Adrenal gland (tissue), 19 donors: ENCODE results near the gene ZSWIM4. TPM values are rescaled to one million over a fixed set of nuclear protein-coding genes. Genes with fewer than 3 reads are reported as not detected.
A peak's percentile ranks its signal among the peaks of the same experiment; 100 is the strongest.

ENCODE experiments used
- DNase-seq, 7 donors: peaks; one replicate each; pipeline ENCODE4 v3.0.0-alpha.2; 2019 to 2020
- H3K27ac ChIP-seq, 5 donors: fragments of 200-600 bp; sonication (generic) in 4 of 5; 1 replicate in 3 of 5; 2 replicates in 2 of 5; pipeline versions ENCODE4 v1.5.1 to v1.8.0; 2016 to 2020; ENCODE audit warnings: mild to moderate bottlenecking in 1 of 5
- H3K27me3 ChIP-seq: fragments of 200-600 bp; 2 replicates; pipeline ENCODE4 v1.8.0; 2021
- H3K36me3 ChIP-seq, 2 donors: fragments of 200-600 bp; replicated peaks in 1 of 2; 1 replicate in 1 of 2; 2 replicates in 1 of 2; pipeline versions ENCODE4 v1.5.1 to v1.8.0; 2018 to 2022
- H3K4me1 ChIP-seq, 2 donors: fragments of 200-600 bp; replicated peaks in 1 of 2; 1 replicate in 1 of 2; 2 replicates in 1 of 2; pipeline versions ENCODE4 v1.5.1 to v1.8.0; 2018 to 2021
- H3K4me3 ChIP-seq, 4 donors: fragments of 200-600 bp; sonication (generic) in 3 of 4; one replicate each; pipeline ENCODE4 v1.5.1; 2016 to 2018
- H3K9me3 ChIP-seq, 3 donors: fragments of 200-600 bp; sonication (generic) in 1 of 3; replicated peaks in 1 of 3; 1 replicate in 2 of 3; 2 replicates in 1 of 3; pipeline versions ENCODE4 v1.5.1 to v1.8.0; 2016 to 2021
- POLR2A ChIP-seq, 2 donors: fragments of 450-650 bp; IDR thresholded peaks; one replicate each; pipeline ENCODE4 v1.6.1; 2017; ENCODE audit warnings: antibody characterized with exemption in 2 of 2, mild to moderate bottlenecking in 2 of 2, moderate library complexity in 1 of 2
- WGBS, 4 donors: extraction: QIAGEN DNeasy Blood & Tissue Kit in 2 of 4; methylation state at CpG; one replicate each; pipeline versions ENCODE4 v1.1.5 to v1.1.7; 2013 to 2017; 5-methylcytosine and 5-hydroxymethylcytosine counted together
- intact Hi-C, 2 donors: fragments of 100-400 bp; cut with DNase I; formaldehyde crosslinking; loops; one replicate each; pipeline versions ENCODE4 v1.14.1 to v1.15.0; 2022 to 2023
- long read RNA-seq, 10 donors: library from polyadenylated mRNA in 3 of 10; unstranded in 2 of 10; stranded (forward) in 1 of 10; transcript quantifications; one replicate each; pipeline ENCODE4 v2.0.0 and lab custom pipeline, GENCODE V29; 2021 to 2026
- polyA plus RNA-seq, 3 donors: library from polyadenylated mRNA; stranded (reverse); fragments of 200-250 nt in 2 of 3; fragments of 350-450 nt in 1 of 3; fragmentation: Illumina TruSeq in 1 of 3; extraction: RNeasy Lipid Tissue Mini Kit (QIAGEN cat#74804) in 1 of 3; gene quantifications; one replicate each; pipeline ENCODE4 v1.2.3, GENCODE V29; 2013 to 2014
- total RNA-seq, 9 donors: library from RNA; depleted of rRNA in 4 of 9; stranded (reverse); fragments of >200 nt in 4 of 9; fragments of 120-200 nt in 1 of 9; fragmentation: NEBNext Ultra II Directional in 1 of 9; extraction: Animal tissue kit (Norgen Biotek cat#: 25700) in 1 of 9; gene quantifications; one replicate each; pipeline versions ENCODE4 v1.1.0 to v1.2.4, GENCODE V29; 2013 to 2023
- TF ChIP-seq, protein P1 (sequence below), 6 experiments: fragments of 450-650 bp in 4 of 6; fragments of 200-600 bp in 2 of 6; sonication (generic) in 1 of 6; IDR thresholded peaks; 1 replicate in 5 of 6; 2 replicates in 1 of 6; pipeline versions ENCODE4 v1.5.1 to v1.8.0; 2016 to 2021; ENCODE audit warnings: antibody characterized with exemption in 6 of 6, mild to moderate bottlenecking in 2 of 6, moderate library complexity in 1 of 6
- donor health status: healthy with polysubstance abuse.
- donor health status: Bipolar disorder and iron deficiency.
- donor health status: DM: yes; HTN: yes; CAD: no.
- donor health status: DM: no; HTN: no; CAD: no.
- donor health status: DM: no; HTN: no; CAD: no.
- donor health status: DM: yes; HTN: yes; CAD: no.

The ZSWIM4 gene
- total RNA-seq (10 to 100 TPM in 4 of 9 donors, 1 to 10 TPM in 5; 1.3 to 15.4 (median 9.5) TPM), polyA plus RNA-seq (1 to 10 TPM; 1.7 to 6.4 (median 3.2) TPM)
- long read RNA-seq, donor 1: 0 reads
- long read RNA-seq, donor 2: 0 reads
- long read RNA-seq, donor 3: 0 reads
- long read RNA-seq, donor 4: 0 reads
- long read RNA-seq, donor 5, partial matches to known transcripts: 2 of 15 reads
- long read RNA-seq, donor 5, other reads (novel, unspliced or antisense): 12 of 15 reads
- long read RNA-seq, donor 6, partial matches to known transcripts: 1 of 2 reads
- long read RNA-seq, donor 6, other reads (novel, unspliced or antisense): 1 of 2 reads
- long read RNA-seq, donor 7: 0 reads
- long read RNA-seq, donor 8: 0 reads
- long read RNA-seq, donor 9: 0 reads
- long read RNA-seq, donor 10: 0 reads

GRCh38 chr19:13794757-13795589, at the start of gene ZSWIM4:
TSS of gene ZSWIM4 (plus strand) at chr19:13795443. CDS start at chr19:13795649, 206 bp downstream.
- intact Hi-C loops: loop anchor here in 1 of 2 donors (5.0 kb wide), 1 partner anchor 67 kb away; no protein-coding TSS in a partner anchor

DNA sequence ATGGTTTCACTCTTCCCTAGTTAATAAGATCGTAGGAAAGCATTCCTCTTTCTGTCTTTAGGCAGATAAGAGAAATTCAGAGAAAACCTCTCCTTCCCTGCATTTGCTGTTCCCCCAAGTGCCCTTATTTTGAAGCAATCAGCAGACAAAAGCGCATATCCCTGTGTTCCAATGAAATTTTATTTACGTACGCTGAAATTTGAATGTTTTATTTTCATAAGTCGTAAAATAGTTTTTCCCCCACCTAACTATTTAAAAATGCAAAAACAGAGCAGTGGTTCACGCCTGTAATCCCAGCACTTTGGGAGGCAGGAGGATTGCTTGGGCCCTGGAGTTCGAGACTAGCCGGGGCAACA, 48.2 kb upstream of the ZSWIM4 start:
- intact Hi-C loops: no loop called here
- 86 to 91% (median 89%) methylated on average over 8 of the region's 8 CpGs for WGBS, 4 donors
- H3K4me3 ChIP-seq: peak overlapping the region in 1 of 4 donors; percentile 77
- no peak for TF ChIP-seq POLR2A (IDR thresholded peaks at IDR 0.05)
- TF ChIP-seq, protein P1, sequence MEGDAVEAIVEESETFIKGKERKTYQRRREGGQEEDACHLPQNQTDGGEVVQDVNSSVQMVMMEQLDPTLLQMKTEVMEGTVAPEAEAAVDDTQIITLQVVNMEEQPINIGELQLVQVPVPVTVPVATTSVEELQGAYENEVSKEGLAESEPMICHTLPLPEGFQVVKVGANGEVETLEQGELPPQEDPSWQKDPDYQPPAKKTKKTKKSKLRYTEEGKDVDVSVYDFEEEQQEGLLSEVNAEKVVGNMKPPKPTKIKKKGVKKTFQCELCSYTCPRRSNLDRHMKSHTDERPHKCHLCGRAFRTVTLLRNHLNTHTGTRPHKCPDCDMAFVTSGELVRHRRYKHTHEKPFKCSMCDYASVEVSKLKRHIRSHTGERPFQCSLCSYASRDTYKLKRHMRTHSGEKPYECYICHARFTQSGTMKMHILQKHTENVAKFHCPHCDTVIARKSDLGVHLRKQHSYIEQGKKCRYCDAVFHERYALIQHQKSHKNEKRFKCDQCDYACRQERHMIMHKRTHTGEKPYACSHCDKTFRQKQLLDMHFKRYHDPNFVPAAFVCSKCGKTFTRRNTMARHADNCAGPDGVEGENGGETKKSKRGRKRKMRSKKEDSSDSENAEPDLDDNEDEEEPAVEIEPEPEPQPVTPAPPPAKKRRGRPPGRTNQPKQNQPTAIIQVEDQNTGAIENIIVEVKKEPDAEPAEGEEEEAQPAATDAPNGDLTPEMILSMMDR (IDR thresholded peaks at IDR 0.05): no peak
- peaks cover 0 to 7% of the 10 kb centered on the region in 2 donors for H3K36me3 ChIP-seq
- H3K9me3 ChIP-seq: no peaks in the 10 kb centered on the region
- H3K27ac ChIP-seq: peak overlapping the region in 2 of 5 donors; percentile 89 to 92
- H3K4me1 ChIP-seq: peaks cover 8 to 12% of the 10 kb centered on the region in 2 donors
- H3K27me3 ChIP-seq: no peaks in the 10 kb centered on the region
- no peak for DNase-seq

More at GRCh38 chr19:13794757-13795589, at the start of gene ZSWIM4:
- Histone ChIP-seq H3K27me3 (no peaks in the 10 kb centered on the region), H3K4me1 (peaks cover 22 to 33% of the 10 kb centered on the region in 2 donors), H3K4me3 (peak within 1 kb of the TSS; percentile 7 to 92 (median 45)), H3K9me3 (no peaks in the 10 kb centered on the region), H3K27ac (peak within 1 kb of the TSS; percentile 80 to 94 (median 90)), H3K36me3 (peaks cover 0 to 3% of the 10 kb centered on the region in 2 donors)
- peak; percentile 6 to 82 for TF ChIP-seq POLR2A (IDR thresholded peaks at IDR 0.05)
- TF ChIP-seq, protein P1 (IDR thresholded peaks at IDR 0.05): no peak
- DNase-seq: peak; percentile 99 to 100 (median 100)
- 1 to 2% (median 1%) methylated on average over 13 to 70 of the region's 71 CpGs for WGBS, 4 donors

DNA sequence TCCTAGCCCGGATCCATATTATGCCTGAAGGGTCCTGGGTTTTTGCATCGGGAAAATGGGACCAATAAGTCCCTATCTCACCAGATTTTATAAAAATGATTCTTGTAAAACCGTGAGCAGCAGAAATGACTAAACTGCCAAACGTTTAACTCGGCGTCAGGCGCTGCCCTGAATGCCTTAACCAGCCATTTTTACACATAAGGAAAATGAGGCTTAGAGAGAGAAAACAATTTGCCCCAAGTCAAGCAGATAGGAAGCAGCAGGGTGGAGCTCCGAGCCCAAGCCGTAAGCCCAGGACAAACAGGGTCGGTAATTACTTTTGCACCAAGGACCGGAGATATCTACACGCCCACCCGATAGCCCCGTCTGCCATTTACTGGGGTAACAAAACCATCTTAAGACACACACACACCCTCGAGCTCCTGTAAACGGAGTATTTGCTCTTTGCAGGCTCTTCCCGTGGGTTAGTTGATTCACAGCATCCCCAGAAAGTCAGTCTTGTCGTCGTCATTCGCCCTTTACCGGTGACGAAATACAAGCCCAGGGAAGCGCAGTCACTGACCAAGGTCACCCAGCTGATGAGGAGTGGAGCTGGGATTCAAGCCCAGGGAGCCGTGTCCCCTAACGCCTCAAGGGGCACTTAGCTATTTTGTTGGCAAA, 46.9 kb upstream of the ZSWIM4 start:
- intact Hi-C loops: no loop called here
- H3K4me1 ChIP-seq: peaks cover 8 to 12% of the 10 kb centered on the region in 2 donors
- H3K36me3 ChIP-seq: peaks cover 0 to 19% of the 10 kb centered on the region in 2 donors
- peak overlapping the region; percentile 54 to 90 (median 76) for H3K4me3 ChIP-seq
- peak; percentile 64 to 87 (median 79) for DNase-seq
- 0 to 4% (median 2%) methylated on average over 24 to 25 of the region's 25 CpGs for WGBS, 4 donors
- H3K9me3 ChIP-seq: no peaks in the 10 kb centered on the region
- peak overlapping the region; percentile 40 to 94 (median 89) for H3K27ac ChIP-seq
- TF ChIP-seq POLR2A (IDR thresholded peaks at IDR 0.05): peak in 1 of 2 donors; percentile 20
- TF ChIP-seq, protein P1 (IDR thresholded peaks at IDR 0.05): peak in 1 of 6 experiments; percentile 13
- no peaks in the 10 kb centered on the region for H3K27me3 ChIP-seq
